GM19397 (cell line): ENCODE data around the gene SEMA7A.

Experiments used
- ATAC-seq: cut with Tn5 transposase; IDR thresholded peaks from one replicate; pipeline ENCODE4 v1.9.1; 2021; ENCODE audit warnings: mild to moderate bottlenecking, moderate library complexity; ENCODE audit not compliant: unreplicated experiment

SEMA7A gene

GRCh38 chr15:74418575-74419338 is 15.0 kb downstream of the SEMA7A start:
- ATAC-seq, result no peak

DNA sequence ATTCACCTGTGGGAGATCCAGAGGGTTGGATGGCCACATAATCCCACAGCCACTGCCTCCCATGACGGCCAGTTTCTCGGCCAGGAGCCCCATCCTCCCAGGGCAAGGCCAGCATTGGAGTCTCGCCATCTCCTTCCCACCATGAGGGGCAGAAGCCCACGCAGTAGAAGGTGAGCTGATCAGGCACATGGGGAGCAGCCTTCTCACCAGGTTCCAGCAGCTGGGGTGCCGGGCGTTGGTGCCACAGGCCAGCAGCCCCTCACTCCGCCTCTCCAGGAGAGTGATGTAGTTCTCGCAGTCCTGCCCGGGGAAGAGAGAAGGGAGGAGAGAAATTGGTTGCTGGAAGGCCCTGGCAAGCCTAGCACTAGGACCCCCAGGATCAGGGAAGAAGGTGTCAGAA is 16.1 kb downstream of the SEMA7A start:
- no peak for ATAC-seq

- ATAC-seq, result no peak
These were observed 16.5 kb downstream of the SEMA7A start for GRCh38 chr15:74417225-74417624.

DNA sequence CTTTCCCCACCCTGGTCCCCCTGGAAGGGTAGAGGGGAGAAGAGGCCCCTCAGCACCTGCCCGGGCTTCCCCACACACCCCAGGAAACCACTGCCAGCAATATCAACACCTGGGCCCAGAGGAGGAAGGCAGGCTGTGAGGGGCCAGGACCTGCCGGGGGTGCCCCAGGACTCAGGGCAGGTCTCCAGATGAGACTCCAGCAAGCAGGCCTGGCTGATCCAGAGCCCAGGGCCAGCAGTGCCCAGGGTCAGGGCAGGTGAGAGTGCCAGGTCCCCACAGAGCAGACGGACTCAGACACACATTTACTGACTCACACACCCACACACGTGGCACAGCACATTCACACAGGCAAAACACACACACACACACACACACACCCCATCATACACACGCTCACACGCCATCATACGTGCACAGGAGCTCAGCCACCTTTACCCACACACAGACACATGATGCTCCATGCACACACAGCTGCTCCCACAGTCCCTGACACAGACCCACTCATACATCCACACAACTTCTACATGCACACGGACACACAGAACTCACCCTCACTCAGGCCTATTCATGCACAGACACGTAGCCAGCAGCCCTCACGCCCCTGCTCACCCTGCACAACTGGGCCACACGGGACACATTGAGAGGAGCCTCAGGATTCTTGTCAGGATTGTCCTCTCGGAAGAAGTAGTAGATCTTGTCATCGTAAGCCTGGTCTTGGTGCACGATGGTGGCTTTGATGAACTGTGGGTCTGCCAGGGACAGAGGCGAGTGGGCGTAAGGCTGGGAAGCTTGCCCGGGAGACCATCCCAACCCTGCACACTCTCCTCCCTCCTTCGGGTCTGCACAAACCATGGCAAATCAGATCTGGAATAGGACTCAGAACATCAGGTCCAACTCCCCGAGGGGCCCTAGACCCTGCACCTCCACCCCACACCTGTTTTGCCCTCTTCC is 17.5 kb downstream of the SEMA7A start:
- ATAC-seq, result no peak

DNA sequence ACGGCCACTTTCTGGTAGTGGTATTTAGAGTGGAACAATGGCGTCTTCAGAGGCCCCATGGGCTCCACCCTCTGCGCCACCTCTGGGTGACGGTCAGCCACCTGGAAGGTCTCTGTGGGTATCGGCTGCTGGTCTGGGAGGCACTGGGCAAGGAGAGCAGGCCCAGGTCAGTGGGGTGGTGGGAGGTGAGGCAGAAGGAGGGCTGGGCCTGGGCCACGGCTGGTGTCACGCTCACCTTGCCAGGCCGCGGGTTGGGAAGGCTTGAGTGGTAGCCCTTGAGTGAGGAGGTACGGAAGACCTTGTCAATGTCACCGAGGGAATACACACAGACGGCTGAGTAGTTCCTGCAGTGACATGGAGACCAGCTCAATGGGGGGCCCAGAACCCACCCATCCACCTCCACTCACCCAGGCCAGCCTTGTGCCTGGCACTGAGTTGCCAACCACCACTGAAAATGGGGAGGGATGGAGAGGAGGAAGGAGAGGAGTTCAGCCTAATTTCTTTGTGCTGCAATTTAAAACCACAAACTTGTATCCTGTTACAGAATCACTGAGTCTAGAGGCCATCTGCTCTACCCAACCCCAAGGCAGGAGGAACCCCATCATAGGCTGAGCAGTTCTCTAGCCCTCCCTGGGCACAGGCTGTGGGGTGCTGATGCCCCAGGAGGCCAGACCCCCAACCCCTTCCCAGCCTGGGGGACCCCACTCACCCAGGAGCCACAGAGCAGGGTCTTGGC is 19.0 kb downstream of the SEMA7A start:
- no peak for ATAC-seq

GRCh38 chr15:74414081-74414580 is 19.6 kb downstream of the SEMA7A start:
- ATAC-seq, result no peak

DNA sequence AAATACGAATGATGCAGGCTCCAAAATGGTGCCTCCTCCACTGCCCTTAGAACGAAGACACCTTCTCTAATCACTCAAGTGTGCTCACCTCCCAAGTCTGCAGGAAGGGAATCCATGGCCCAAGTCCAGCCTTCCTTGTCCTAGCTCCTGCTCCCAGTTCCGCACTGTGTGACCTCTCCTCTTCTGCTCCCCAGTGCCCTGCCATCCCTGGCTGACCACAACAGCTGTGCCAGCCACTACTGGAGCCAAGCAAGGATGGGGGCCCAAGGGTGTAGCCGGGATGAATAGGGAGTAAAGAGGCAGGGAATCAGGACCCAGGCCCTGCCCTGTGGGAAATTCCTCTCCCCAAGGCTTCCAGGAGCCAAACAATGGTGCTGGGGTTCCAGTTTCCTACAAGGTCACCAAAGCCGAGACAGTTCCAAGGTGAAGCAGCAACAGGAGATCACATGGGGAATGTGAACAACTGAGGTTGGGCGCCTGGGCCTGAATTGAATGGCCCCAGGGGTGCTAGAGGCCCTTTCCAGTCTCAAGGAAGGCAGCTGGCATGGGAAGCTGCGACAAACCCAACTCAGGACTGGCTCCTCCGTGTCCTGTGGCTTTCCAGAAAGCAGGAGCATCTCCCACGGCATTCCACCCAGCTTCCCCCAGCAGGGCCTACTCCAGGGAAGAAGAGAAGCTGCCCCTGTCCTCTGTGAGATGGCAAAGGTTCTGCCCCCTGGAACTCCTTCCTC is 20.2 kb downstream of the SEMA7A start:
- no peak for ATAC-seq

DNA sequence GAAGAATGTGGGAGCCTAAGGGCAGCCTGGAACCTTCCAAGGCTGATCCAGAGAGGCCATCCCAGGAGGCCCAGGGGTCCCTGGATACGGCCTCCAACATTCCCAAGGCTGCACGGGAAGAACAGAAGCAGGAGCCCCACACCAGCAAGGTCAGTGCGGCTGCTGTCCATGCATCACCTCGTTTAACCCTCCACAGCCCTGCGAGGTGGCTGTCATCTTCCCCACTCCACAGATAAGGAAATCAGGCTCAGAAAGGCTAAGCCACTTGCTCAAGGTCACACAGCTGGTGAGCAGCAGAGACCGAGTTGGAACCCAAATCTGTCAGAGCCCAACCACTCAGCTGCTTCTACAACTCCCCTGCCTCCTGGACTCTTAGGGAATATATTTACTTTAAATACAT is 21.6 kb downstream of the SEMA7A start:
- no peak for ATAC-seq

DNA sequence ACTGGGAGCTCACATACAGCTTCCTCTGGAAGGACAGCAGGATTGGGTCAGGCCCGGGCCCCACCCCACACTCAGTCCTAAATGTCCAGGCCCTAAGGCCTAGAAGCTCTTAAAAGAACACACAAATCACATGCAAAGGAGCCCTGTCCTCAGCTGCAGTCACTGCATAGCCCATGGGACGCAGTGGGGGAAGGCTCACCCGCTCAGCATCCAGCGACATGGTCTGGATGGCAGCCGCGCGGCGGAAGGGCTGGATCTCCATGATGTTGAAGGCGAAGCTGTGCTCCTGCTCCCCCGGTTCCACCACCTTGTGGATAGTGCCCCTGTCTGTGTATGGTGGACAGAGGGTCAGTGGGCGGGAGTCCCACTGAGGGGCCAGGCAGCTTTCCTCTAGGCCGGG is 22.1 kb downstream of the SEMA7A start:
- no peak for ATAC-seq

DNA sequence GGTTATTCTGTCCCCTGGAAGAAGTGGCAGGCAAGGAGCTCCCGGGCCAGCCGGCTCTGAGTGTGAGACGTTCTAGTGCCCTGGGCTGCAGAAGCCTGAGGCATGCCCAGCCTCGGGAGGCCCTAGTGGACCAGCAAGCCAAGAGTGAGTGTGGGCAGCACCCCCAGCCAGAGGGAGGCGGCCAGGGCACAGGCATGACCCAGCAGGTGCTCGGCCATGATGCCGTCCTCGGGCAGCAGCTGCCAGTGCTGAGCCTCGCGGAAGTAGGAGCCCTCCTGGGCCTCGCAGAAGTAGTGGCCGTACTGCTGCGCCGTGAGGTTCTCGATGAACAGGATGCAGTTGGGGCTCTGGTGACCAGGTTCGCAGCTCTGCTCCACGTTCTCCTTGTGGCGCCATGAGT is 23.3 kb downstream of the SEMA7A start:
- ATAC-seq, result no peak

GRCh38 chr15:74409225-74409624 is 24.5 kb downstream of the SEMA7A start:
- no peak for ATAC-seq

- ATAC-seq, result no peak
These were observed 24.9 kb downstream of the SEMA7A start for GRCh38 chr15:74408815-74409214.

GRCh38 chr15:74408385-74408784 is 25.4 kb downstream of the SEMA7A start:
- no peak for ATAC-seq

DNA sequence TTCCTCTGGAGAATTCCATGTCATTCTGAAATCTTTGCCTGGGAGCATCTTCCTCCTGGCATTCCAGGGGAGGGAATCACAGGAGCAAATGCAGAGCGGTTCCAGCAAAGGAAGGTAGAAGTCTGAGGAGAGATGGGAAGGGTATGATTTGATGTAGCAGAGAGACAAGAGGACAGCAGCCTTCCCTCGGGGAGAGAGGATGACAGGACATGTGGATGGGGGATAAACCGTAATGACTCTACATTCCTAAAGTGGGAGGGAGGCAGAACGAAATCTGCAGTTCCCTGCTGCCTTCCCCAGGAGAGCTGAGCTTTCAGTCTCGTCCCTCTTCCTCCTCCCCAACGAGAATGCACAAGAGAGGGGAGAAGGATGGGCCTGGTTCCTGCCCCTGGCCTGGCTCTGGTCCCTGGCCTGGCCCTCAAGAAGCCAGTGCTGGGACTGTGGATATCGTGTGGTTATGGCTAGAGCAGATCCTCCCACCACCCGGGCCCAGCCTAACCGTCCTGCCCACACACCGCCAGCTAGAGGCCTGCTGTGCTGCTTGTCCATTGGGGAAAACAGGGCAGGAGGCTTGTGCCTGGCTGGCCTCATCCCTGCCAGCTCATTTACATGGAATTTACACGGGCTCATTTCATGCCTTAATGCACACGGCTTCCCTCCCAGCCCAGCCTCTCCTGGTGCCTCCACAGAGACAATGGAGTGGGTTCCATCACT is 26.6 kb downstream of the SEMA7A start:
- no peak for ATAC-seq

DNA sequence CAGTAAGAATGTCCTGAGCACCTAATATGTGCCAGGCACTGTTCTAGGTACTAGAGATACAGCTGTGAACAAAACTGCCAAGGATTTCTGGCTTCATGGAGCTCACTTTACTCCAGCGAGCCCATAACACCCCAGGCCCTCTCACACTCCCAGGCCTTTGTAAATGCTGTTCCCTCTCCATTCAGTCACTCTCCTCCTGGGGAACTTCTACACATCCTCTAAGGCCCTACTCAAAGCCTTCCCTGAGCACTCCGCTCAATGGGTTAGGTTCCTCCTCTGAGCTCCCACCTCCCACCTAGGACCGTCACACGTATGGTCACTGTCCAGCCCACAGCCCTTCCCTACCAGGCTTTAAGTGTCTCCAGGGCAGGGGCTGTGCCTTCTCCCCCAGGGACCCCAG is 27.2 kb downstream of the SEMA7A start:
- no peak for ATAC-seq

- no peak for ATAC-seq
These were observed 27.9 kb downstream of the SEMA7A start for GRCh38 chr15:74405823-74406222.

GRCh38 chr15:74403991-74404563 is 29.7 kb downstream of the SEMA7A start:
- ATAC-seq, result peak; percentile 38

DNA sequence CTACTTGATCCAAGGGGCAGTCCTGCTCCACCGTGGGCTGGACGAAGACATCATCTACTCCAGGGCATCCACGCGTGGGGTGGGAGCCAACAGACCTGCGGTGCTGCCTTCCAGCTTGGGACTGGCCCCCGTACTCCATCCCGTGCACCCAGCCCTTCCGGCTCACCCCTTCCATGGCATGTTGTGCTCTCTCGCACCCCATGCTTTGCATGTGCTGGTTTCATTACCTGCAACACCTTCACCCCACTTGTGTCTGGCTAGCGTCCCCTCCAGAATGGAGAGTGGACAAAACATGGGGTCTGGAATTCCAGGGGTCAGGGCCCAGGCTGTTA is 30.2 kb downstream of the SEMA7A start:
- no peak for ATAC-seq

DNA sequence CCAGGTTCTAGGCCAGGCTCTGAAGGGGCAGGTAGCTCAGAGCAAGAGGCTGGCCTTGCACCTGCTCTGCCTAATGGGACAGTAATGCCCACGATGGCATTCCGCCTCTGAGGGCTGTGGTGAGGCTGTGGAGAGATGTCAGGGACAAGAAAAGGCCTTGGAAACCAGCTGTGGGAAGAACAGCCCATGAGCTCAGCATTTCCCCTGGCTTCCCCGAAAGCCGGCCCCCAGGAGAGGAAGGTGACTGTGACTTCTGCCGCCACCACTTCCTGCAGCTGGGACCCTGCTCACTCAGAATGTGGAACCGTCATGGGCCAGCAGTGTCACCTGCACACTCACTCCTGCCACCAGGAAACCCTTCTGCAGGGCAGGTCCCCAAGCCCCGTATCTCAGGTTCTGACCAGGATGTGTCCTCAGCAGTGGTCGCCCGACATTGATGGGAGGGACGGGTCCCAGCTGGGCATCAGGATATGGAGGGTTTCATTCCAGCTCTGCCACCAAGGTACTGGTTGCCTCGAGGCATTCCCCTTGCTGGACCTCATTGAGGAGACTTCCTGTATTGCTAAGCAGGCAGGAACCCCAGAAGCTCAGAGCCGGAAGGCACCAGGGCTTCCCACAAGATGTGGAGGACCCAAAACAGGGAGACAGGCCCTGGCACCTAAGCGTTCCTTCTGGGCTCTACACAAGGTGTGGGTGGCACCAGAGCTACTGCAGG is 30.7 kb downstream of the SEMA7A start:
- no peak for ATAC-seq
